Loucy (cell line): ENCODE results near the gene RAC2.

Experiments
- CTCF ChIP-seq: fragments of 200-600 bp; sonication (generic); conservative IDR thresholded peaks from 2 replicates; pipeline ENCODE4 v1.5.1; 2014; ENCODE audit warnings: mild to moderate bottlenecking, antibody characterized with exemption, low read length
- EZH2phosphoT487 ChIP-seq: fragments of 200-600 bp; IDR thresholded peaks from 2 replicates; pipeline ENCODE4 v1.6.1; 2018; ENCODE audit warnings: antibody characterized with exemption, mild to moderate bottlenecking, moderate library complexity, borderline replicate concordance

GRCh38 chr22:37289156-37289735, 45.2 kb upstream of the RAC2 start:
- TF ChIP-seq CTCF (no peak), EZH2phosphoT487 (no peak)
